GM12874 (cell line): ENCODE data around the gene CEP85.

Experiments used
- CTCF ChIP-seq: IDR thresholded peaks from 2 replicates; pipeline ENCODE4 v1.5.1; 2011; ENCODE audit warnings: low read depth, mild to moderate bottlenecking, control low read depth, low read length, moderate library complexity; ENCODE audit not compliant: insufficient read depth

The CEP85 gene

GRCh38 chr1:26190373-26190987 is 43.5 kb upstream of the CEP85 start, which contains the start of gene CATSPER4:
TSS of gene CATSPER4 (plus strand) at chr1:26190602. CDS start at chr1:26190628, 26 bp downstream.
- 0 out of 2 replicates have a peak, but pooled peaks have one; percentile 15 for TF ChIP-seq CTCF

DNA sequence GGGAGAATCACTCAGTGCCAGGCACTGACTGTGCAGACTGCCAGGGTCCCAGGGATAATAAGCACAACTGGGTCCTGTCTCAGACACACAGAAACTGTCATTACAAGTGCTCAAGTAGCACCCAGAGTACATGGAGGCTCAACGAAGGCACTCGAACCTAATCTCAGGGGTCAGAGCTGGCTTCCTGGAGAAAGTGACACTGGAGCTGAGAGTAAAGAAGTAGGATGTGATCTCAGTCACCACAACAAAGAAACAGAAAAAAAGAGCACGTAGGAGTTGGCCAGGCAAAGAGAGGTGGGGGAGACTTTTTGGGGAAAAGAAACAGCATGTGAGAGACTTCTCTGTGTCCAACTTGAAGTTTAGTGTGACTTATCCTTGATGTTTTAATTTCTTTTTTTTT is 42.3 kb upstream of the CEP85 start:
- no peak for TF ChIP-seq CTCF

DNA sequence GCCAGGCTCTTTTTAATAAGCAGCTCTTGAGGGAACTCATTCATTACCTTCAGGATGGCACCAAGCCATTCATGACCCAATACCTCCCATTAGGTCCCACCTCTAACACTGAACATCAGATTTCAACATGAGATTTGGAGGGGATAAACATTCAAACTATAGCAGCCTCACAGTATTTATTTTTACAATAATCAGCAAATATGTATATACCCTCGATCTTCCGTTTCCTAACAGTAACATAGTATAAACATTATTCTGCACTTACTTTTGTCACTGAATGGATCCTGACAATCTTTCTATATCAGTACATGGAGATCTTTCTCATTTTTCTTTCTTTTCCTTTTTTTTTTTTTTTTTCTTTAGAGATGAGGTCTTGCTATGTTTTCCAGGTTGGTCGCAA is 38.2 kb upstream of the CEP85 start:
- no peak for TF ChIP-seq CTCF

DNA sequence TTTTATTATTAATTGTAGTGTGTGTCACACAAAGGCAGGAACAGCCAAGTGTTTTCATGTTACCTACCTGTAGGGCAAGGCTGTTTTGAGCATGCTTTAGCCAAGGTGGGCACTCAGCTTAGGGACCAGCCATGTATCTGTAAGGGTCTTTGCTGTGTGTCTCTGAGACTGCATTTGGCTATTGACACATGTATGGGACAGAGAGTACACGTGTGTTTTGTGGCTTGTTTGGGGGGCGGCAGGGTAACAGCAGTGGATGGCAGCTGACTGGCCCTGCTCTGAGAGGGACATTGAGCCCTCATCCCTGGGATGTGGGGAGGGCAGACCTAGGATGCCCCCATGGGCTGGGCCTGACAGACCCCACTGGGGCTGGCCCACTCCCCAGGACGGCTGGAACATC is 36.7 kb upstream of the CEP85 start:
- TF ChIP-seq CTCF: no peak

- TF ChIP-seq CTCF: no peak
Observed at GRCh38 chr1:26197813-26198212, 36.2 kb upstream of the CEP85 start.

GRCh38 chr1:26200413-26200812 is 33.6 kb upstream of the CEP85 start:
- TF ChIP-seq CTCF: no peak

GRCh38 chr1:26203642-26204318 is 30.2 kb upstream of the CEP85 start:
- TF ChIP-seq CTCF: no peak
